ENCODE data around the gene TMEM179. TPM values are rescaled to one million over a fixed set of nuclear protein-coding genes. Genes with fewer than 3 reads are reported as not detected.

Gene TMEM179
- total and polyA plus RNA-seq, 2 experiments from 2014 or later: 3.6 to 8.6 TPM

GRCh38 chr14:104587641-104588040 is 16.9 kb downstream of the TMEM179 start:
- no peak overlapping the region for H3K4me3 ChIP-seq
- no peaks in the 10 kb centered on the region for H3K9me3 ChIP-seq (ENCODE audit: low read depth)
- no peaks in the 10 kb centered on the region for H3K36me3 ChIP-seq
- H3K27ac ChIP-seq: no peak overlapping the region
- H3K4me1 ChIP-seq (ENCODE audit: low read depth): peaks cover 24% of the 10 kb centered on the region
- DNase-seq (ENCODE audit: low read depth in 1 of 2, low spot score in 1 of 2): no peak
- no peak for TF ChIP-seq CTCF (IDR thresholded peaks at IDR 0.05; ENCODE audit: low read depth, low read length)
- no peaks in the 10 kb centered on the region for H3K27me3 ChIP-seq

DNA sequence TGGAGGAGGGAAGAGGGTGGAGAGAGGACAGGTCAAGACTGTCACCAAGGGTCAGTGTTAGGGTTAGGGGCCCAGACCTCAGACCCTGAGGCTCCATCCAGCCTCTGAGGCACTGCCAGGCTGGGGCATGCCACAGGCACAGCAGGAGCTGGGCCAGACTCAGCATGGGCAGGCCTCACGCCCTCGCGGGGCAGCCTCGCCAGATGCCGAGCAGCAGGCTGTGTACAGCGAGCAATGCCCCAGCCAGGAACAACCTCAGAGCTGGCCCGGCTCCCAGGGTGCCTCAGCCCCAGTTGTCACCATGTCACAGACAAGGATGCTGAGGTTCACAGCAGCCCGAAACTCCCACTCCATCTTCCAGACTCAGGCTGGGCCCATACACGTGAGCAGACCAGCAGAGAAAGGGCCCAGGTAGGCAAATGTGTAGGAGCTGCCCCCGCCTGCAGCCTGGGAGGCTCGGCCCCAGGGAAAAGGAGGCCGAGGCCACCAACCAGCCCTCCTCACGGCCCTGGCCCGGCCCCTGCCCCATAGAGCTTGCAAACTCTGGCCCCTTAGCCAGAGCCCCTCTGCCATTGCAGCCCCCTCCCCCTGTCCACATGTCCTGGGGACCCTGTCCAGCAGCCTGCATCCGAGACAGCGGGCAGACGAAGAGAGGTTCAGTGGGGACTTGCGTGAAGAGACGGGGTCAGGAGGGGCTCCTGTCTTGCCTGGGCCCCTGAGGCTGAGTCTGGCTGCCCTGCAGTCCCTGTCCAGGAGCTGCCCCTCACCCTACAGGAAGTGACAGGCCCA is 17.5 kb downstream of the TMEM179 start:
- no peaks in the 10 kb centered on the region for H3K9me3 ChIP-seq (ENCODE audit: low read depth)
- no peak overlapping the region for H3K4me3 ChIP-seq
- H3K4me1 ChIP-seq (ENCODE audit: low read depth): peaks cover 30% of the 10 kb centered on the region
- no peaks in the 10 kb centered on the region for H3K27me3 ChIP-seq
- no peak for TF ChIP-seq CTCF (IDR thresholded peaks at IDR 0.05; ENCODE audit: low read depth, low read length)
- DNase-seq (ENCODE audit: low read depth in 1 of 2, low spot score in 1 of 2): no peak
- peak overlapping the region; percentile 39 for H3K27ac ChIP-seq
- no peaks in the 10 kb centered on the region for H3K36me3 ChIP-seq

DNA sequence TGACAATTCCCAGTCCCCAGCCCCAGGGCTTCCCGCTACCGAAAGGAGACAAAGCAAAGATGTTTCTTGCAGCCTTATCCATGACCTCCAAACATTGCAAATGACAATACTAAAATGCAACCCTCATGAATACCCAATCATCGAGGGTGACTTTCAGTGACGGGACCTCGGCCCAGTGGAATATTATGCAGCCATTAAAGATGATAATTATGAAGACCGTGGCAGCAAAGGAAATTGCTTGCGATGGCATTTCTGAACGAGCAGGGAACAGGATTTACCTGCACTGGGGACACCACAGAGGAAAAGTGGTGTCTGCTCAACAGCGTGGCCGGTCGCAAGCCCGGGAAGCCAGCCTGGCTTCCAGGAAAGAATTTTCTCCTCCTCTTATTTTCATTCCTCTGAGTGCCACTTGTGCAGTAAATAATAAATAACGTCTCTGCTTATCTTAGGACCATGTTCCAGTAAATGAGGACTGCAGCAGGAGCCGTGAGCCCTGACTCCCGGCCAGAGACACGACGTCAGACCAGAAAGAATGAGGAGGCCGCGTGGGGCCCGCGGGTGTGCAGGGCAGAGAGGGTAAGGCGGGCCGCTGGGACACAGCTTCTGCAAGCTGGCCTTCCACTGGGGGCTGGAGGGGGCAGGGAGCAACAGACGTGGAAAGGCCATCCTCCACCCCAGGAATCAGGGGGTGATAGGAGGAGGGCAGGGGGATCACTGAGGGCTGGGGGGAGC is 18.4 kb downstream of the TMEM179 start:
- no peak overlapping the region for H3K4me3 ChIP-seq
- no peak for TF ChIP-seq CTCF (IDR thresholded peaks at IDR 0.05; ENCODE audit: low read depth, low read length)
- H3K36me3 ChIP-seq: no peaks in the 10 kb centered on the region
- peak in 1 of 2 donors; percentile 26 for DNase-seq (ENCODE audit: low read depth in 1 of 2, low spot score in 1 of 2)
- peaks cover 39% of the 10 kb centered on the region for H3K4me1 ChIP-seq (ENCODE audit: low read depth)
- no peaks in the 10 kb centered on the region for H3K27me3 ChIP-seq
- H3K27ac ChIP-seq: peak overlapping the region; percentile 39
- no peaks in the 10 kb centered on the region for H3K9me3 ChIP-seq (ENCODE audit: low read depth)

DNA sequence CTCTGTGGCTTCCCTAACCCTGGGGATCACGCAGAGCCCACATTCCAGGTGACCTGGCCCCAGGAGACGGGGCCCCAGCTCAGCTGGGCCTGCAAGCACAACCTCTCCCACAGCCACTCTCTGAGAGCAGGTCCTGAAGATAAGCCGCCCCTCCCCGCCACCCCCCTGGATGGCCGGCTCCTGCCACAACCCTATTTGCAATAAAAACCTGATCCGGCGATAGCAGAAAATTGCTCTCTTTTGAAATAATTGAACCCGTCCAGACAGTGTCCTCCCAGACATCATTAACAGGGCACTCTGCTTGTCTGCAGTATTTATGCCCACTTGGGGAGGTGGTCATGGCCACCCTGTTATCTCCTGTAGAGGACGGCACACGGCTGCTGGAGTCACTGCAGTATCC is 20.0 kb downstream of the TMEM179 start:
- Histone ChIP-seq H3K4me3 (no peak overlapping the region), H3K36me3 (no peaks in the 10 kb centered on the region), H3K4me1 (ENCODE audit: low read depth) (peaks cover 55% of the 10 kb centered on the region), H3K27me3 (no peaks in the 10 kb centered on the region), H3K9me3 (ENCODE audit: low read depth) (no peaks in the 10 kb centered on the region), H3K27ac (peak overlapping the region; percentile 62)
- no peak for TF ChIP-seq CTCF (IDR thresholded peaks at IDR 0.05; ENCODE audit: low read depth, low read length)
- DNase-seq (ENCODE audit: low read depth in 1 of 2, low spot score in 1 of 2): no peak

GRCh38 chr14:104583424-104584306 is 20.9 kb downstream of the TMEM179 start:
- DNase-seq (ENCODE audit: low read depth in 1 of 2, low spot score in 1 of 2): no peak
- no peaks in the 10 kb centered on the region for H3K27me3 ChIP-seq
- TF ChIP-seq CTCF (IDR thresholded peaks at IDR 0.05; ENCODE audit: low read depth, low read length): no peak
- peak overlapping the region; percentile 97 for H3K27ac ChIP-seq
- no peaks in the 10 kb centered on the region for H3K9me3 ChIP-seq (ENCODE audit: low read depth)
- H3K4me3 ChIP-seq: no peak overlapping the region
- H3K4me1 ChIP-seq (ENCODE audit: low read depth): peaks cover 64% of the 10 kb centered on the region
- H3K36me3 ChIP-seq: no peaks in the 10 kb centered on the region
